IPS-18a (cell line): ENCODE data around the gene GAN.
"Not testable (repeated sequence)": the region's sequence is repeated elsewhere in the genome, so short reads cannot be mapped to it uniquely, and the experiment has no call there.

Experiments used
- H3K27ac ChIP-seq: one replicate; pipeline ENCODE4 v1.5.1; 2013; ENCODE audit warnings: low read length
- H3K27me3 ChIP-seq: one replicate; pipeline ENCODE4 v1.6.1; 2013; ENCODE audit warnings: mild to moderate bottlenecking, low read length; ENCODE audit not compliant: control insufficient read depth, insufficient read depth
- H3K36me3 ChIP-seq: one replicate; pipeline ENCODE4 v1.6.1; 2013; ENCODE audit warnings: low read depth, low read length; ENCODE audit not compliant: control insufficient read depth
- H3K4me1 ChIP-seq: one replicate; pipeline ENCODE4 v1.6.1; 2013; ENCODE audit warnings: low read depth, low read length; ENCODE audit not compliant: control insufficient read depth
- H3K4me3 ChIP-seq: one replicate; pipeline ENCODE4 v1.5.1; 2013; ENCODE audit warnings: low read length
- H3K9ac ChIP-seq: one replicate; pipeline ENCODE4 v1.6.1; 2013; ENCODE audit warnings: mild to moderate bottlenecking, low read length, moderate library complexity
- H3K9me3 ChIP-seq: one replicate; pipeline ENCODE4 v1.6.1; 2013; ENCODE audit warnings: low read depth, low read length; ENCODE audit not compliant: control insufficient read depth

Gene GAN

GRCh38 chr16:81327447-81328196 lies 12.9 kb downstream of the GAN start:
- Histone ChIP-seq H3K27me3 (no peaks in the 10 kb centered on the region), H3K27ac (no peak overlapping the region), H3K36me3 (no peaks in the 10 kb centered on the region), H3K9me3 (no peaks in the 10 kb centered on the region), H3K4me3 (no peak overlapping the region), H3K4me1 (no peaks in the 10 kb centered on the region), H3K9ac (no peak overlapping the region)

- H3K9ac ChIP-seq, result no peak overlapping the region
Observed at GRCh38 chr16:81329947-81330346, 15.2 kb downstream of the GAN start.

GRCh38 chr16:81333356-81333755 lies 18.6 kb downstream of the GAN start:
- Histone ChIP-seq H3K4me3 (no peak overlapping the region), H3K9me3 (no peaks in the 10 kb centered on the region), H3K9ac (no peak overlapping the region), H3K27ac (no peak overlapping the region), H3K36me3 (no peaks in the 10 kb centered on the region), H3K27me3 (no peaks in the 10 kb centered on the region), H3K4me1 (no peaks in the 10 kb centered on the region)

More at GRCh38 chr16:81329947-81330346, 15.2 kb downstream of the GAN start:
- Histone ChIP-seq H3K36me3 (no peaks in the 10 kb centered on the region), H3K4me1 (no peaks in the 10 kb centered on the region), H3K27me3 (no peaks in the 10 kb centered on the region), H3K27ac (no peak overlapping the region), H3K4me3 (no peak overlapping the region), H3K9me3 (no peaks in the 10 kb centered on the region)

GRCh38 chr16:81335669-81336068 lies 20.9 kb downstream of the GAN start:
- no peaks in the 10 kb centered on the region for H3K9me3 ChIP-seq
- H3K27me3 ChIP-seq, result no peaks in the 10 kb centered on the region
- no peaks in the 10 kb centered on the region for H3K4me1 ChIP-seq
- no peak overlapping the region for H3K4me3 ChIP-seq
- no peaks in the 10 kb centered on the region for H3K36me3 ChIP-seq
- no peak overlapping the region for H3K27ac ChIP-seq
- H3K9ac ChIP-seq, result no peak overlapping the region

GRCh38 chr16:81337097-81337496 lies 22.3 kb downstream of the GAN start:
- Histone ChIP-seq H3K9ac (no peak overlapping the region), H3K9me3 (no peaks in the 10 kb centered on the region), H3K27me3 (no peaks in the 10 kb centered on the region), H3K4me1 (no peaks in the 10 kb centered on the region), H3K36me3 (no peaks in the 10 kb centered on the region), H3K27ac (no peak overlapping the region), H3K4me3 (no peak overlapping the region)

- H3K27ac ChIP-seq, H3K4me1 ChIP-seq, H3K9ac ChIP-seq, H3K27me3 ChIP-seq, H3K36me3 ChIP-seq, H3K9me3 ChIP-seq, H3K4me3 ChIP-seq: not testable (repeated sequence)
Observed at GRCh38 chr16:81345172-81345571, 30.4 kb downstream of the GAN start.

- H3K36me3 ChIP-seq, result no peaks in the 10 kb centered on the region
Observed at GRCh38 chr16:81347425-81347824, 32.7 kb downstream of the GAN start.

GRCh38 chr16:81349608-81350305 lies 35.0 kb downstream of the GAN start:
- Histone ChIP-seq H3K9me3 (peaks cover 8% of the 10 kb centered on the region), H3K36me3 (no peaks in the 10 kb centered on the region), H3K27me3 (no peaks in the 10 kb centered on the region), H3K4me1 (no peaks in the 10 kb centered on the region), H3K9ac (no peak overlapping the region), H3K27ac (no peak overlapping the region), H3K4me3 (no peak overlapping the region)

More at GRCh38 chr16:81347425-81347824, 32.7 kb downstream of the GAN start:
- no peaks in the 10 kb centered on the region for H3K4me1 ChIP-seq
- H3K27ac ChIP-seq, result no peak overlapping the region
- peaks cover 8% of the 10 kb centered on the region for H3K9me3 ChIP-seq
- H3K4me3 ChIP-seq, result no peak overlapping the region
- no peak overlapping the region for H3K9ac ChIP-seq
- H3K27me3 ChIP-seq, result no peaks in the 10 kb centered on the region

GRCh38 chr16:81350306-81350615 lies 35.5 kb downstream of the GAN start:
- no peak overlapping the region for H3K27ac ChIP-seq
- H3K27me3 ChIP-seq, result no peaks in the 10 kb centered on the region
- H3K4me3 ChIP-seq, result no peak overlapping the region
- H3K9me3 ChIP-seq, result peaks cover 8% of the 10 kb centered on the region
- no peaks in the 10 kb centered on the region for H3K36me3 ChIP-seq
- no peak overlapping the region for H3K9ac ChIP-seq
- no peaks in the 10 kb centered on the region for H3K4me1 ChIP-seq

- H3K27me3 ChIP-seq, result no peaks in the 10 kb centered on the region
Observed at GRCh38 chr16:81353895-81354294, 39.1 kb downstream of the GAN start.

GRCh38 chr16:81357711-81358260 lies 43.0 kb downstream of the GAN start:
- no peak overlapping the region for H3K9ac ChIP-seq
- H3K27me3 ChIP-seq, result no peaks in the 10 kb centered on the region
- H3K4me1 ChIP-seq, result no peaks in the 10 kb centered on the region
- peaks cover 14% of the 10 kb centered on the region for H3K36me3 ChIP-seq
- no peaks in the 10 kb centered on the region for H3K9me3 ChIP-seq
- H3K4me3 ChIP-seq, result no peak overlapping the region
- no peak overlapping the region for H3K27ac ChIP-seq

More at GRCh38 chr16:81353895-81354294, 39.1 kb downstream of the GAN start:
- no peak overlapping the region for H3K4me3 ChIP-seq
- no peaks in the 10 kb centered on the region for H3K9me3 ChIP-seq
- H3K4me1 ChIP-seq, result no peaks in the 10 kb centered on the region
- no peak overlapping the region for H3K27ac ChIP-seq
- H3K9ac ChIP-seq, result no peak overlapping the region
- peaks cover 4% of the 10 kb centered on the region for H3K36me3 ChIP-seq

- Histone ChIP-seq H3K36me3 (peaks cover 22% of the 10 kb centered on the region), H3K4me3 (no peak overlapping the region), H3K9me3 (no peaks in the 10 kb centered on the region), H3K27ac (no peak overlapping the region), H3K4me1 (no peaks in the 10 kb centered on the region), H3K9ac (no peak overlapping the region), H3K27me3 (no peaks in the 10 kb centered on the region)
Observed at GRCh38 chr16:81358860-81359259, 44.1 kb downstream of the GAN start.
